Activated CD4-positive, alpha-beta T cell treated with anti-CD3 and anti-CD28 coated beads, Interleukin-2, amount 10 ng/mL, durations not matched to agents 7 days and 5 days (primary cell): ENCODE data around the gene EMX1. TPM values are rescaled to one million over a fixed set of nuclear protein-coding genes. Genes with fewer than 3 reads are reported as not detected.

ENCODE experiments used
- CTCF ChIA-PET: fragments of 350-600 bp; sonication (Branson Sonifier 250); formaldehyde crosslinking; loops from one replicate; lab custom pipeline; 2021; ENCODE audit warnings: antibody characterized with exemption; lab: Charles Lee
- POLR2A ChIA-PET: fragments of 350-600 bp; sonication (Branson Sonifier 250); formaldehyde crosslinking; loops from one replicate; lab custom pipeline; 2021; ENCODE audit warnings: antibody characterized with exemption; lab: Charles Lee
- DNase-seq: peaks from one replicate; pipeline ENCODE4 v3.0.0-alpha.2; 2020
- H3K27ac Mint-ChIP-seq: one replicate; pipeline ENCODE4 v1.8.0; 2021; ENCODE audit warnings: mild to moderate bottlenecking, moderate library complexity, mixed read lengths
- H3K27me3 Mint-ChIP-seq: one replicate; pipeline ENCODE4 v1.8.0; 2021; ENCODE audit warnings: mixed read lengths
- H3K36me3 Mint-ChIP-seq: one replicate; pipeline ENCODE4 v1.8.0; 2021; ENCODE audit warnings: low read depth, mixed read lengths
- H3K4me1 Mint-ChIP-seq: one replicate; pipeline ENCODE4 v1.8.0; 2021; ENCODE audit warnings: mixed read lengths
- H3K4me3 Mint-ChIP-seq: one replicate; pipeline ENCODE4 v1.8.0; 2021; ENCODE audit warnings: mild to moderate bottlenecking, moderate library complexity, mixed read lengths
- H3K9me3 Mint-ChIP-seq: one replicate; pipeline ENCODE4 v1.8.0; 2021; ENCODE audit warnings: mixed read lengths
- total RNA-seq, 2 experiments: library from RNA; stranded (reverse); gene quantifications; one replicate each; pipeline ENCODE4 v1.2.3, GENCODE V29; 2021

The EMX1 gene
- total RNA-seq, 2 experiments from 2014 or later = not detected

DNA sequence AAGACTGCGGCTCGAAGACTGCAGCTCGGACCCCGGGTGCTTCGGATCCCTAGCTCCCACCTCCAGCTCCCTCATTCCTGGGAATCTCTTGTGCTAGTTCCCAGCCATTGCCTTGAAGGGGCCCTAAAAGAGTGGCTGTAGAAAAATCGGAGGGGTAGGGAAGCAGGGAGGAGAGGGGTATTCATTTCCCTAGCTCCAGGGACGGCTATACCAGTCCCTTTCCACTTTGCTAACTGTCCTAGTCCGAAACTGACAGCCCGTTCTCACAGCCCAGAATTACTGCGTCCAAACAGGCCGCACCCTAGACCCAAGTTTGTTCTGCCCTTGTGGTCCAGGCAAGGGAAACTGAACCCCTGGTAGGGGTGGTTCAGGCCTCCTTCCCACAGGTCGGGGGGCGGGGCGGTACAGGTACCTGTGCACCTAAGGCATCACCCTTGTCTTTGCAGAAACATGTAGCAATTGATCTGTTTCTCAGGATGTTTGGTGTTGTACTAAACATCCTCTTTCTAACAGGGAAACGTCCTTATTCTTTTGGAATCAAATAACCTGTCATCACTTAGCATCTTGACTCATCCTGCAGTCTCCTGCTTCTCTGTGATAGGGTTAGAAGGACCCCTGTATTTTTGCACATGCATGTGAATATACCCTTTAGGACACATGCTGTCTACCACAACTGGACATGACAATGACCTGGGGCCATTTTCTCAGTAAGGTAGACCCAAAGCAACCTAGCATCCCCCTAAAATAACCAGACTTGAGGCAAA lies 4.0 kb downstream of the EMX1 start:
- no peak overlapping the region for H3K4me3 Mint-ChIP-seq

GRCh38 chr2:72921853-72922252 lies 4.5 kb downstream of the EMX1 start:
- peaks cover 10% of the 10 kb centered on the region for H3K4me1 Mint-ChIP-seq
- no peak overlapping the region for H3K27ac Mint-ChIP-seq
- H3K36me3 Mint-ChIP-seq = no peaks in the 10 kb centered on the region
- H3K27me3 Mint-ChIP-seq = peaks cover 64% of the 10 kb centered on the region
- ChIA-PET CTCF (no interaction called here), POLR2A (no interaction called here)
- no peak overlapping the region for H3K4me3 Mint-ChIP-seq
- DNase-seq = no peak
- H3K9me3 Mint-ChIP-seq = no peaks in the 10 kb centered on the region

More for the DNA sequence above, 4.0 kb downstream of the EMX1 start:
- no peak for DNase-seq
- Mint-ChIP-seq H3K4me1 (peaks cover 10% of the 10 kb centered on the region), H3K27ac (no peak overlapping the region), H3K27me3 (peaks cover 66% of the 10 kb centered on the region), H3K36me3 (no peaks in the 10 kb centered on the region), H3K9me3 (no peaks in the 10 kb centered on the region)
- ChIA-PET CTCF (no interaction called here), POLR2A (no interaction called here)

GRCh38 chr2:72923833-72924352 lies 6.6 kb downstream of the EMX1 start:
- Mint-ChIP-seq H3K27me3 (peaks cover 55% of the 10 kb centered on the region), H3K4me3 (no peak overlapping the region)
- no peak for DNase-seq

GRCh38 chr2:72924353-72925240 lies 7.3 kb downstream of the EMX1 start:
- DNase-seq = no peak
- H3K36me3 Mint-ChIP-seq = no peaks in the 10 kb centered on the region
- no peak overlapping the region for H3K4me3 Mint-ChIP-seq
- peaks cover 7% of the 10 kb centered on the region for H3K4me1 Mint-ChIP-seq
- H3K27me3 Mint-ChIP-seq = peaks cover 48% of the 10 kb centered on the region
- ChIA-PET CTCF (interaction anchor here (0.9 to 2.1 kb wide), 2 partner anchors 9 to 49 kb away, joined by 3 to 5 read pairs; no protein-coding TSS in a partner anchor), POLR2A (no interaction called here)
- no peaks in the 10 kb centered on the region for H3K9me3 Mint-ChIP-seq
- H3K27ac Mint-ChIP-seq = no peak overlapping the region

More at GRCh38 chr2:72923833-72924352, 6.6 kb downstream of the EMX1 start:
- Mint-ChIP-seq H3K4me1 (peaks cover 7% of the 10 kb centered on the region), H3K27ac (no peak overlapping the region), H3K36me3 (no peaks in the 10 kb centered on the region), H3K9me3 (no peaks in the 10 kb centered on the region)
- ChIA-PET POLR2A (no interaction called here), CTCF (no interaction called here)

DNA sequence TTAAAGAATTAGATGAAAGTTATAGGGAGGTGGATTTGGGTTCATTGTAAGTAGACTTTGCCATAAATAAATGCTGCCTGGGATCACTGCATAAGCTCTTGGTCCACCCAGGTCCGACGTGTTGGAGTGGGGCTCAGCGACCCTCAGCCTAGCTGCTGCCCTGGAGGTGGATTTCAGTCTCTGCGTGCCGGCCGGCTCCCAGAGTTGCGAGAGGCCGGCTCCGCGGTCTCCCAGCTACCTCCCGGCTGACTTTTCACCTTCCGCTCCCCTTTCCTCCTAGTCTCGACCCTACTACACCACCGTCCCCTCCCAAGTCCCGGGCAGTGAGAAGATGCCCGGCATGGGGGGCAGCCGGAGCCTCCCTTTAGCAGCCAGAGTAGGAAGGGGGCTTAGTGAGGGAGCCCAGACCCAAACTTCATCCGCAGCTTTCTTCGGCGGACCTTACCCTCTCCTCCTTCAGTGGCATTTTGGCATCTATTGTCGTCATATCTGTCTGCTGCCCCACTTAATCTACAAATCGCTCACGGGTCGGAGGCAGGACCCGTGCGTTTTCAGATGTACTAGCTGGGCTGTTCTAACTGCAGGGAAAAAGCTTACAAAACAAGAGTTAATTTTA lies 8.1 kb downstream of the EMX1 start:
- no peak overlapping the region for H3K4me3 Mint-ChIP-seq
- no peak overlapping the region for H3K27ac Mint-ChIP-seq
- H3K9me3 Mint-ChIP-seq = no peaks in the 10 kb centered on the region
- H3K36me3 Mint-ChIP-seq = no peaks in the 10 kb centered on the region
- no peak for DNase-seq
- ChIA-PET CTCF (interaction anchor here (0.9 to 2.1 kb wide), 4 partner anchors 10 to 48 kb away, joined by 3 to 5 read pairs (median 3); no protein-coding TSS in a partner anchor), POLR2A (no interaction called here)
- H3K27me3 Mint-ChIP-seq = peaks cover 42% of the 10 kb centered on the region
- peaks cover 6% of the 10 kb centered on the region for H3K4me1 Mint-ChIP-seq

- H3K4me1 Mint-ChIP-seq = peaks cover 5% of the 10 kb centered on the region
- no peaks in the 10 kb centered on the region for H3K9me3 Mint-ChIP-seq
- no peak for DNase-seq
- CTCF ChIA-PET = interaction anchor here (1.1 to 2.1 kb wide), 5 partner anchors 9 to 48 kb away, joined by 3 to 12 read pairs (median 5); partner anchors contain the start of gene EMX1
- no peaks in the 10 kb centered on the region for H3K36me3 Mint-ChIP-seq
- H3K4me3 Mint-ChIP-seq = no peak overlapping the region
- peaks cover 38% of the 10 kb centered on the region for H3K27me3 Mint-ChIP-seq
- POLR2A ChIA-PET = no interaction called here
- H3K27ac Mint-ChIP-seq = no peak overlapping the region
Observed at GRCh38 chr2:72926368-72926767, 9.0 kb downstream of the EMX1 start.

- Mint-ChIP-seq H3K27me3 (peaks cover 32% of the 10 kb centered on the region), H3K36me3 (no peaks in the 10 kb centered on the region), H3K4me1 (peaks cover 6% of the 10 kb centered on the region), H3K4me3 (no peak overlapping the region), H3K9me3 (no peaks in the 10 kb centered on the region), H3K27ac (no peak overlapping the region)
- POLR2A ChIA-PET = no interaction called here
- DNase-seq = no peak
- CTCF ChIA-PET = interaction anchor here (1.1 to 1.9 kb wide), 8 partner anchors 9 to 250 kb away, joined by 3 to 12 read pairs (median 4); partner anchors contain the start of gene EMX1
Observed at GRCh38 chr2:72926811-72927465, 9.6 kb downstream of the EMX1 start.

DNA sequence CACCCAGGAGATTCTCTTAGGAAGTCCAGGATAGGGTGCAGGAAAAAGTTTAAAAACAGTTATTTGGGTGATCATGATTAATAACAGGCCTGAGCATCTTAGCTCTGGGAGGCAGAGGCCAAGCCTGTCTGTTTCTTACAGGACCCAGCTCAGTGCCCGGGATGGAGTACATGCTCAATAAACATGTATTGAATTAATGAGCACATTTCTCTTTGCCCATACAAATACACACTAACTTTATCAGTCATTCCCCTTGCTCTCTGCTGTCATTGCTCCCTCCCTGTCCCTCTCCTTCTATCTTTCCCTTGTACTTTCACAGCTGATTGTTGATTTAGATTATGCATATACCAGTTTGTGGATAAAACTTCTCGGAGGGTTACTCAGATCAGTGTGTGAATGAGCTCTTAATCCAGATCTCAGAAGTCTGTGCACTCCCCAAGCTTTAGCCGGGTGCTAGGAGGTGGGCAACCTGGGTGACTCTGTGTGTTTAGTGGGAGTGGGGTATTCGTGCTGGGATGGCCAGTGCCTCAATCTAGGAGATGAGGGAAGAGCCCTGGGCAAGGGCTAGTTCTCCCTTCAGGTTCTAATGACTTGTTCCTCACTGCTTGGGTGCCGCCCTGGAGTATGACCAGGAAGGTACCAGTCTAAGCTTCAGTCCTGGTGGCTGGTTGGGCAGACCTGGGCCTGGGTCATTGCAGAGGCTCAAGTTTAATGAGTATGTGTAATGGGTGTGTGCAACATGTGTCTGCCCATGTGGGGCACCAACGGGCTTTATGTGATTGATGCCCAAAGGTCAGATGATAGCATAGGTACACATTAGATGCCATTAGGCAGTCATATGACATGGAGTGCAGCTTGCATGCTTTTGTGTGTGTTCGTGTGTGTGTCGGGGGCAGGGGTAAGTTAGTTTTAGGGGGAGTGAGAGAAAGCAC lies 10.6 kb downstream of the EMX1 start:
- H3K27me3 Mint-ChIP-seq = peaks cover 23% of the 10 kb centered on the region
- no peaks in the 10 kb centered on the region for H3K9me3 Mint-ChIP-seq
- no peaks in the 10 kb centered on the region for H3K36me3 Mint-ChIP-seq
- peaks cover 11% of the 10 kb centered on the region for H3K4me1 Mint-ChIP-seq
- POLR2A ChIA-PET = no interaction called here
- CTCF ChIA-PET = interaction anchor here (1.0 to 1.9 kb wide), 7 partner anchors 9 to 249 kb away, joined by 3 to 12 read pairs (median 4); partner anchors contain the start of gene EMX1
- no peak overlapping the region for H3K4me3 Mint-ChIP-seq
- H3K27ac Mint-ChIP-seq = no peak overlapping the region
- no peak for DNase-seq

DNA sequence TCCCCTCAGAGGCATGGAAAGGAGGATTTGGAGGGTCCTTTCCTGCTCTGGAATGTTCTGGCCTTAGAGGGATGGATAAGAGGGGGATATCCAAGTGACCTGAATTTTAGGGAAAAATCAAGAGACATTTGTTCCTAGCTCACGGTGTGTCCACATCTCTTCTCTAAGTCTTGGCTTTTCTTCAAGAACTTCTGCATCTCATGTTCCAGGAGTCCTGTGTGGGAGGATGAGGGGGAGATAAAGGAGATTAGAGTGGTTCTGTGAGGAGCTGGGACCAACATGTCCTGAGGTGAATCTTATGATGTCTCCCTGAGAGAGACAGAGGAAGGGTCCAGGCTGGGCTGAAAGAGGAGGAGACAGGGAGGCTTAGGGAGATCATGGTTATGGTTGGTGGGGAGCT lies 11.7 kb downstream of the EMX1 start:
- H3K4me1 Mint-ChIP-seq = peaks cover 6% of the 10 kb centered on the region
- CTCF ChIA-PET = interaction anchor here (1.1 kb wide), 1 partner anchor 9 kb away, joined by 3 read pairs; no protein-coding TSS in a partner anchor
- H3K36me3 Mint-ChIP-seq = no peaks in the 10 kb centered on the region
- H3K9me3 Mint-ChIP-seq = no peaks in the 10 kb centered on the region
- no peak for DNase-seq
- POLR2A ChIA-PET = no interaction called here
- H3K4me3 Mint-ChIP-seq = no peak overlapping the region
- peaks cover 11% of the 10 kb centered on the region for H3K27me3 Mint-ChIP-seq
- H3K27ac Mint-ChIP-seq = no peak overlapping the region

DNA sequence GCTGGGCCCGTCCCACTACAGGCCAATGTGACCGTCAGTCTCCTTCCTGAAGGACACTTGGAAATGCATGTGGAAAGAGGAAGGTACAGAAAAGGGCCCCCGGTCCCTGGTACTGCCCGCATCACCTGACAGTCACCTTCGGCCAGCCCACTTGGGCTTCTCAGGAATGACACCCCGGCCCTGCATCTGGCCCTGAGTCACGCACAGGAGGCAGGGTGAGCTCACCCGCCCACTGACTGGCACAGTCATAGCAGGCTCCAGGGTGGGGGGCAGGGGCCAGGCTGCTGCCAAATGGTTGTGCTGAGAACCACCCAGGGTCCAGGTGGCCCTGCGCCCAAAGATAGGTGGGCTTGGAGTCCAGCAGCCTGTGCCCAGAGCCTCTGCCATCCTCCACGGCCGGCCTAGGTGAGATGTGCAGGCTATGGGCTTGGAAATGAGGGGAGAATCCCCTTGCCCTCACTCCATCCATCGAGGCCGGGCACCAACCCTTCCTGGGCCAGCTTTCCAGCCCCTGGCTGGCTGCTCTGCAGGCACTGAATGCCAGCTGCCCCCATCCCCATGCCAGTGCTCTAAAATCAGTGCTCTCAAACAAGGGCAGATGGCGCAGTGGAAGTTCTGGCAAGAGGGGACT lies 14.1 kb downstream of the EMX1 start:
- H3K27me3 Mint-ChIP-seq = peaks cover 7% of the 10 kb centered on the region
- H3K4me1 Mint-ChIP-seq = peaks cover 11% of the 10 kb centered on the region
- no peaks in the 10 kb centered on the region for H3K9me3 Mint-ChIP-seq
- ChIA-PET POLR2A (no interaction called here), CTCF (interaction anchor here (1.4 kb wide), 1 partner anchor 16 kb away, joined by 4 read pairs; no protein-coding TSS in a partner anchor)
- DNase-seq = no peak
- no peak overlapping the region for H3K4me3 Mint-ChIP-seq
- H3K36me3 Mint-ChIP-seq = no peaks in the 10 kb centered on the region
- H3K27ac Mint-ChIP-seq = no peak overlapping the region
